ENCODE results near the gene CDKN2B-AS1. TPM values are rescaled to one million over a fixed set of nuclear protein-coding genes. Genes with fewer than 3 reads are reported as not detected.

CDKN2B-AS1 gene
- total and polyA plus RNA-seq, 8 donors = 0.18 to 1.6 (median 0.36) TPM

GRCh38 chr9:22103685-22104575, 109.3 kb downstream of the CDKN2B-AS1 start:
- TF ChIP-seq CTCF (IDR thresholded peaks at IDR 0.05) = no peak
- Histone ChIP-seq H3K9me3 (no peaks in the 10 kb centered on the region), H3K4me1 (peaks cover 3 to 4% of the 10 kb centered on the region in 2 donors), H3K27ac (peak overlapping the region; percentile 59 to 60), H3K36me3 (no peaks in the 10 kb centered on the region), H3K27me3 (no peaks in the 10 kb centered on the region), H3K4me3 (no peak overlapping the region)
- intact Hi-C loops (cut with DNase I) = no loop called here
- ATAC-seq (peak; percentile 17), DNase-seq (no peak)

- Histone ChIP-seq H3K4me3 (no peak overlapping the region), H3K27ac (no peak overlapping the region), H3K27me3 (no peaks in the 10 kb centered on the region), H3K9me3 (no peaks in the 10 kb centered on the region), H3K4me1 (peaks cover 3 to 4% of the 10 kb centered on the region in 2 donors), H3K36me3 (no peaks in the 10 kb centered on the region)
- no peak for TF ChIP-seq CTCF (IDR thresholded peaks at IDR 0.05)
- ATAC-seq (no peak), DNase-seq (no peak)
- intact Hi-C loops (cut with DNase I) = no loop called here
Observed at GRCh38 chr9:22105005-22105722, 110.6 kb downstream of the CDKN2B-AS1 start.

- DNase-seq = peak in 1 of 4 donors; percentile 19
- ATAC-seq = peak; percentile 76
- Histone ChIP-seq H3K27me3 (no peaks in the 10 kb centered on the region), H3K27ac (peak overlapping the region in 1 of 2 donors; percentile 51), H3K4me3 (no peak overlapping the region), H3K9me3 (no peaks in the 10 kb centered on the region), H3K4me1 (peaks cover 3 to 4% of the 10 kb centered on the region in 2 donors), H3K36me3 (no peaks in the 10 kb centered on the region)
- no peak for TF ChIP-seq CTCF (IDR thresholded peaks at IDR 0.05)
- intact Hi-C loops (cut with DNase I) = no loop called here
Observed at GRCh38 chr9:22107202-22108045, 112.8 kb downstream of the CDKN2B-AS1 start.

- Histone ChIP-seq H3K4me3 (no peak overlapping the region), H3K27ac (no peak overlapping the region), H3K4me1 (peaks cover 3 to 4% of the 10 kb centered on the region in 2 donors), H3K9me3 (no peaks in the 10 kb centered on the region), H3K36me3 (no peaks in the 10 kb centered on the region), H3K27me3 (peaks cover 0 to 3% of the 10 kb centered on the region in 2 donors)
- intact Hi-C loops (cut with DNase I) = no loop called here
- no peak for TF ChIP-seq CTCF (IDR thresholded peaks at IDR 0.05)
- ATAC-seq (no peak), DNase-seq (no peak)
Observed at GRCh38 chr9:22108581-22109370, 114.2 kb downstream of the CDKN2B-AS1 start.
